Neural progenitor cell (in vitro differentiated cells): ENCODE results near the gene FER. TPM values are rescaled to one million over a fixed set of nuclear protein-coding genes. Genes with fewer than 3 reads are reported as not detected.

Experiments used
- DNase-seq: peaks from one replicate; pipeline ENCODE4 v3.0.0-alpha.2; 2016; ENCODE audit warnings: low spot score
- H2AFZ ChIP-seq: fragments of 200-600 bp; sonication (generic); replicated peaks from 2 replicates; pipeline ENCODE4 v1.6.1; 2016; ENCODE audit warnings: antibody characterized with exemption
- H3F3A ChIP-seq: fragments of 200-600 bp; sonication (generic); 2 replicates; pipeline ENCODE4 v1.6.1; 2016; ENCODE audit warnings: antibody characterized with exemption, low read depth
- H3K27ac ChIP-seq: fragments of 200-600 bp; sonication (generic); 2 replicates; pipeline ENCODE4 v1.5.1; 2016; ENCODE audit warnings: mild to moderate bottlenecking
- H3K27me3 ChIP-seq: fragments of 200-600 bp; sonication (generic); 2 replicates; pipeline ENCODE4 v1.6.1; 2016; ENCODE audit warnings: mild to moderate bottlenecking, moderate library complexity
- H3K36me3 ChIP-seq: fragments of 200-600 bp; sonication (generic); 2 replicates; pipeline ENCODE4 v1.5.1; 2016
- H3K4me1 ChIP-seq: fragments of 200-600 bp; sonication (generic); 2 replicates; pipeline ENCODE4 v1.6.1; 2016; ENCODE audit warnings: mixed run types
- H3K4me2 ChIP-seq: fragments of 200-600 bp; sonication (generic); 2 replicates; pipeline ENCODE4 v1.6.1; 2016
- H3K4me3 ChIP-seq: fragments of 200-600 bp; sonication (generic); 2 replicates; pipeline ENCODE4 v1.5.1; 2016
- H3K79me2 ChIP-seq: fragments of 200-600 bp; sonication (generic); 2 replicates; pipeline ENCODE4 v1.6.1; 2016; ENCODE audit warnings: low read depth
- H3K9ac ChIP-seq: fragments of 200-600 bp; sonication (generic); 2 replicates; pipeline ENCODE4 v1.6.1; 2016
- H3K9me3 ChIP-seq: fragments of 200-600 bp; sonication (generic); 2 replicates; pipeline ENCODE4 v1.5.1; 2016; ENCODE audit warnings: low read depth
- H4K20me1 ChIP-seq: fragments of 200-600 bp; sonication (generic); 2 replicates; pipeline ENCODE4 v1.6.1; 2016; ENCODE audit warnings: low read depth
- H3K27ac Mint-ChIP-seq: 3 replicates; pipeline ENCODE4 v1.8.0; 2021; ENCODE audit warnings: mixed read lengths
- H3K27me3 Mint-ChIP-seq: 2 replicates; pipeline ENCODE4 v1.8.0; 2022; ENCODE audit warnings: low read depth, mild to moderate bottlenecking, inconsistent platforms, moderate library complexity, mixed read lengths; ENCODE audit not compliant: insufficient read depth
- H3K36me3 Mint-ChIP-seq: 3 replicates; pipeline ENCODE4 v1.8.0; 2021; ENCODE audit warnings: mixed read lengths
- H3K4me1 Mint-ChIP-seq: 3 replicates; pipeline ENCODE4 v1.8.0; 2021; ENCODE audit warnings: mixed read lengths
- H3K4me3 Mint-ChIP-seq: 3 replicates; pipeline ENCODE4 v1.8.0; 2021; ENCODE audit warnings: mild to moderate bottlenecking, moderate library complexity, mixed read lengths
- H3K9me3 Mint-ChIP-seq: 3 replicates; pipeline ENCODE4 v1.8.0; 2020; ENCODE audit warnings: mixed read lengths
- EZH2 ChIP-seq: fragments of 200-600 bp; sonication (generic); IDR thresholded peaks from 2 replicates; pipeline ENCODE4 v1.6.1; 2017; ENCODE audit warnings: antibody characterized with exemption, mild to moderate bottlenecking, moderate library complexity
- EZH2phosphoT487 ChIP-seq: fragments of 200-600 bp; sonication (generic); IDR thresholded peaks from 2 replicates; pipeline ENCODE4 v1.6.1; 2017; ENCODE audit warnings: antibody characterized with exemption
- total RNA-seq: library from RNA; depleted of rRNA; stranded (reverse); fragments of >200 nt; gene quantifications from 2 replicates; pipeline ENCODE4 v1.2.3, GENCODE V29; 2015; ENCODE audit warnings: low replicate concordance
- TF ChIP-seq, protein P1 (sequence below): fragments of 200-600 bp; sonication (generic); IDR thresholded peaks from 2 replicates; pipeline ENCODE4 v1.5.1; 2017; ENCODE audit warnings: antibody characterized with exemption, mild to moderate bottlenecking

FER gene
- total RNA-seq, 1 donor from 2014 or later, result 25.0 TPM

DNA sequence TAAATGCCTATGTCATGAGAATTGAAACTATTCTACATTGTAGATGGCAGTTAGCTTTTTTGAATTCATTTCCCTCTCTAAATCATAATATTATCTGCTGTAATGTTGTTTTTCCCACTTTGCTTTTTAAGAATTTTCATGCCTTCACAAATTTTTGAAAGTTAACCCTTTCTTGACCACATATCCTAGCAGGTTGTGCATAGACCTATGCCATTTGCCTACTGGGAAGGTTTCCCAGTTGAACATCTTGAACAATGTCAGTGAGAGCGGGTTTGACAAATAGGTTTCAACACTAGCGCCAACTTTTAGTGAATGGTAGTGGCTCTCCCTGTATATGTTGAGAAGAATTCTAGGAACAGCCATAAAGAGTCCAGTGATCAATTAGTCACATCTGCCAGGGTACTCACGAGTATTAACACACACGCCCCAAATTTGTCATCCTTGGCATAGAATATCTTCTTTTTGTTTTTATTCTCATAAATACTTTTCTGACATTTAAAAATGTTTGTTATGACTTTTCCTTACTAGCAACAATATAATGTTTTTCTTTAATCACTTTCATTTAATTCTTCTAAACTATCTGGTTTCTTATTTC lies 354.5 kb downstream of the FER start:
- no peaks in the 10 kb centered on the region for H3K27me3 ChIP-seq
- Mint-ChIP-seq H3K9me3 (no peaks in the 10 kb centered on the region), H3K4me1 (peaks cover 6% of the 10 kb centered on the region), H3K27me3 (no peaks in the 10 kb centered on the region), H3K27ac (no peak overlapping the region), H3K4me3 (no peak overlapping the region), H3K36me3 (no peaks in the 10 kb centered on the region)
- H3K4me3 ChIP-seq, result no peak overlapping the region
- no peaks in the 10 kb centered on the region for H4K20me1 ChIP-seq
- H3K9me3 ChIP-seq, result no peaks in the 10 kb centered on the region
- H3K27ac ChIP-seq, result no peak overlapping the region
- no peak overlapping the region for H2AFZ ChIP-seq
- no peaks in the 10 kb centered on the region for H3K36me3 ChIP-seq
- no peaks in the 10 kb centered on the region for H3F3A ChIP-seq
- TF ChIP-seq, protein P1, sequence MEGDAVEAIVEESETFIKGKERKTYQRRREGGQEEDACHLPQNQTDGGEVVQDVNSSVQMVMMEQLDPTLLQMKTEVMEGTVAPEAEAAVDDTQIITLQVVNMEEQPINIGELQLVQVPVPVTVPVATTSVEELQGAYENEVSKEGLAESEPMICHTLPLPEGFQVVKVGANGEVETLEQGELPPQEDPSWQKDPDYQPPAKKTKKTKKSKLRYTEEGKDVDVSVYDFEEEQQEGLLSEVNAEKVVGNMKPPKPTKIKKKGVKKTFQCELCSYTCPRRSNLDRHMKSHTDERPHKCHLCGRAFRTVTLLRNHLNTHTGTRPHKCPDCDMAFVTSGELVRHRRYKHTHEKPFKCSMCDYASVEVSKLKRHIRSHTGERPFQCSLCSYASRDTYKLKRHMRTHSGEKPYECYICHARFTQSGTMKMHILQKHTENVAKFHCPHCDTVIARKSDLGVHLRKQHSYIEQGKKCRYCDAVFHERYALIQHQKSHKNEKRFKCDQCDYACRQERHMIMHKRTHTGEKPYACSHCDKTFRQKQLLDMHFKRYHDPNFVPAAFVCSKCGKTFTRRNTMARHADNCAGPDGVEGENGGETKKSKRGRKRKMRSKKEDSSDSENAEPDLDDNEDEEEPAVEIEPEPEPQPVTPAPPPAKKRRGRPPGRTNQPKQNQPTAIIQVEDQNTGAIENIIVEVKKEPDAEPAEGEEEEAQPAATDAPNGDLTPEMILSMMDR, result no peak
- TF ChIP-seq EZH2 (no peak), EZH2phosphoT487 (no peak)
- peaks cover 3% of the 10 kb centered on the region for H3K4me1 ChIP-seq
- DNase-seq, result no peak
- no peak overlapping the region for H3K9ac ChIP-seq
- H3K79me2 ChIP-seq, result no peaks in the 10 kb centered on the region
- no peak overlapping the region for H3K4me2 ChIP-seq

DNA sequence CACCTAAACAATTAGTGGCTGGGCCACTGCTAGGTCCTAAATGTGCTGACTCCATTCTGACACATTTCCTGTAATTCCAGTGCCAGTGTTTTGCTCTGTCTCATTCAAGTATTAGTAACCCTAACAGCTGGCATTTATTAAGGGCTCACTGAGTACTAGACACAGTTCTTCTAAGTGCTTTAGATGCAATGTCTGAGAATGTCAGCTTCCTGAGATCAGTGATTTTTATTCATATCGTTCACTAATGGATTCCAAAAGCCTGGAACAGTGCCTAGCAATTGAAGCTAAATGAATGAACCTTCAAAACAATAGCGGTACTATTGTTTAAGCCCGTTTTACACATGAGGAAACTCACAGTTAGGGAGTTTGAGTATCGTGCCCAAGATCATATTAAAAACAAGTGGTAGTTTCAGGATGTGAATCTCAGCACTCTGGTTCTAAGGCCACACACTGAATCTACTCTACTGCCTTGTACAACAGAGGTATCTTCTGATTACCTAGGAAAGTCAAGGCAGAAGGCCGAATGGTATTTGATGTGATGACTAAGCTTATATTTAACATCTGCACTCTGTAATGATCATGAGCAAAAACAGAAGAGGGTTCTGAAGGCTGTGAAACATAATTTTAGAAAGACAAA lies 358.1 kb downstream of the FER start:
- Histone ChIP-seq H3K9me3 (no peaks in the 10 kb centered on the region), H3K4me1 (peaks cover 3% of the 10 kb centered on the region), H3K4me3 (no peak overlapping the region), H2AFZ (no peak overlapping the region), H3K27ac (no peak overlapping the region), H4K20me1 (no peaks in the 10 kb centered on the region), H3K79me2 (no peaks in the 10 kb centered on the region), H3K36me3 (no peaks in the 10 kb centered on the region), H3K9ac (no peak overlapping the region), H3K4me2 (no peak overlapping the region), H3F3A (no peaks in the 10 kb centered on the region), H3K27me3 (no peaks in the 10 kb centered on the region)
- H3K4me1 Mint-ChIP-seq, result peaks cover 6% of the 10 kb centered on the region
- H3K27ac Mint-ChIP-seq, result no peak overlapping the region
- TF ChIP-seq EZH2phosphoT487 (no peak), EZH2 (no peak)
- TF ChIP-seq, protein P1, result no peak
- no peaks in the 10 kb centered on the region for H3K27me3 Mint-ChIP-seq
- H3K9me3 Mint-ChIP-seq, result no peaks in the 10 kb centered on the region
- no peak overlapping the region for H3K4me3 Mint-ChIP-seq
- DNase-seq, result peak; percentile 42
- H3K36me3 Mint-ChIP-seq, result no peaks in the 10 kb centered on the region

DNA sequence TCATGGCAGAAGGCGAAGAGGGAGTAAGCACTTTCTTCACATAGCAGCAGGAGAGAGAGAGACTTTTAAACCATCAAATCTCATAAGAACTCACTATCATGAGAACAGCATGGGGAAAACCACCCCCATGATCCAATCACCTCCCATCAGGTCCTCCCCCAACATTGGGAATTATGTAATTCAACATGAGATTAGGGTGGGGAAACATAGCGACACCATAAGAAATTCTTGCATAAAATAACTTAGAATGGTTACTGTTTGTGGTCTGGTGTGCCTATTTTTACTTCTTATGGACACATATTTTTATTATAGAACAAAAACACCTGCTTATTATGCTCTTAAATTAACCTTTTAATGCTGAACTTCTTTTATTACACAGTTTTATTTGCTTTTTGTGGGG lies 364.0 kb downstream of the FER start:
- TF ChIP-seq EZH2phosphoT487, result no peak
- TF ChIP-seq, protein P1, result no peak
- TF ChIP-seq EZH2, result no peak
- Mint-ChIP-seq H3K4me1 (no peaks in the 10 kb centered on the region), H3K36me3 (no peaks in the 10 kb centered on the region), H3K27ac (no peak overlapping the region), H3K9me3 (no peaks in the 10 kb centered on the region), H3K27me3 (no peaks in the 10 kb centered on the region), H3K4me3 (no peak overlapping the region)
- Histone ChIP-seq H3K4me2 (no peak overlapping the region), H3K79me2 (no peaks in the 10 kb centered on the region), H3K36me3 (no peaks in the 10 kb centered on the region), H3K27ac (no peak overlapping the region), H3K9me3 (no peaks in the 10 kb centered on the region), H3F3A (no peaks in the 10 kb centered on the region), H3K27me3 (no peaks in the 10 kb centered on the region), H3K4me3 (no peak overlapping the region), H3K9ac (no peak overlapping the region), H2AFZ (no peak overlapping the region), H3K4me1 (no peaks in the 10 kb centered on the region), H4K20me1 (no peaks in the 10 kb centered on the region)
- DNase-seq, result no peak
